H7 (cell line): ENCODE results near the gene BLVRA. TPM values are rescaled to one million over a fixed set of nuclear protein-coding genes. Genes with fewer than 3 reads are reported as not detected.
"Not testable (repeated sequence)": the region's sequence is repeated elsewhere in the genome, so short reads cannot be mapped to it uniquely, and the experiment has no call there.

ENCODE experiments used
- DNase-seq: peaks from one replicate; pipeline ENCODE4 v3.0.0; 2012
- H3K27me3 ChIP-seq: 2 replicates; pipeline ENCODE4 v1.6.0; 2011; ENCODE audit warnings: mild to moderate bottlenecking, low read length; ENCODE audit not compliant: control insufficient read depth, insufficient read depth
- H3K36me3 ChIP-seq: replicated peaks from 2 replicates; pipeline ENCODE4 v1.5.1; 2011; ENCODE audit warnings: low read length; ENCODE audit not compliant: control insufficient read depth, insufficient read depth
- H3K4me3 ChIP-seq: 2 replicates; pipeline ENCODE4 v1.5.1; 2011; ENCODE audit warnings: low read depth, mild to moderate bottlenecking, control low read depth, low read length, moderate library complexity; ENCODE audit not compliant: insufficient read depth
- total RNA-seq: library from RNA; depleted of rRNA; stranded (reverse); fragments of >200 nt; shearing (Covaris generic); gene quantifications from 2 replicates; pipeline ENCODE4 v1.2.3, GENCODE V29; 2014

Gene BLVRA
- total RNA-seq, 1 experiment from 2014 or later = 18.1 TPM

GRCh38 chr7:43790834-43791233, 32.4 kb downstream of the BLVRA start:
- no peak overlapping the region for H3K4me3 ChIP-seq
- no peaks in the 10 kb centered on the region for H3K27me3 ChIP-seq
- peaks cover 1% of the 10 kb centered on the region for H3K36me3 ChIP-seq
- no peak for DNase-seq

- no peaks in the 10 kb centered on the region for H3K27me3 ChIP-seq
- H3K4me3 ChIP-seq = no peak overlapping the region
- DNase-seq = no peak
- H3K36me3 ChIP-seq = peaks cover 1% of the 10 kb centered on the region
These were observed 33.2 kb downstream of the BLVRA start for GRCh38 chr7:43791665-43792064.

GRCh38 chr7:43792471-43793150, 34.1 kb downstream of the BLVRA start:
- peaks cover 1% of the 10 kb centered on the region for H3K36me3 ChIP-seq
- no peak overlapping the region for H3K4me3 ChIP-seq
- no peak for DNase-seq
- no peaks in the 10 kb centered on the region for H3K27me3 ChIP-seq

DNA sequence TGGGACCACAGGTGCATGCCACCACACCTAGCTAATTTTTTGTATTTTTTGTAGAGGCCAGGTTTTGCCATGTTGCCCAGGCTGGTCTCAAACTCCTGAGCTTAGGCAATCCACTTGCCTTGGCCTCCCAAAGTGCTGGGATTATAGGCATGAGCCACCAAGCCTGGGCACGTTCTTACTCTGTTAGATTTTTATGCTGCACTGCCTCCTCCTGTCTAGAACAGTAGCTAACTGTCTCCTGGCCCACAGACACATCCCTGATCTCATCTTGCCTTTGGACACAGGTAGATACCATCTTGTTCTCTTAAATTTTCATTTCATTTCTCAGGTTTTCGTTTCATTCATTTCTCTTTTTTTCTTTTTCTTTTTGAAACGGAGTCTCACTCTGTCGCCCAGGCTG, 41.1 kb downstream of the BLVRA start:
- Histone ChIP-seq H3K27me3 (no peaks in the 10 kb centered on the region), H3K4me3 (no peak overlapping the region), H3K36me3 (peaks cover 3% of the 10 kb centered on the region)
- DNase-seq = no peak

- no peak for DNase-seq
- H3K36me3 ChIP-seq = peaks cover 3% of the 10 kb centered on the region
- no peaks in the 10 kb centered on the region for H3K27me3 ChIP-seq
- H3K4me3 ChIP-seq = no peak overlapping the region
These were observed 45.4 kb downstream of the BLVRA start for GRCh38 chr7:43803865-43804264.

DNA sequence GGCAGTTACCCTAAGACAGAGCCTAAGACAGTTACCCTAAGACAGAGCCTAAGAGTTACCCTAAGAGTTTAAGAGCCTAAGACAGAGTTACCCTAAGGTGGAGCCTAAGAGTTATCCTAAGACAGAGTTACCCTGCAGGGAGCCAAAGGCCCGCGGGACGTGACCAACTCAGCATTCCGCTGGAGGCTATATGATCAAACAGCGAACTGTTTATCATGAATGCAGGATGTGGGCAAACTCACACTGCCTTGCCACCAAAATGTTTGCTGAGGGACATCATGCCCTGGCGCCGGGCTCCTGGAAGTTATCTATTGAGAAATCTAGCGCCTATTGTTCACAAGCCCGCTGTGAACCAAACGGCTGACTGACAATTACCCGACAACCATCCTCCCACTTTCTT, 49.9 kb downstream of the BLVRA start:
- peaks cover 3% of the 10 kb centered on the region for H3K36me3 ChIP-seq
- no peaks in the 10 kb centered on the region for H3K27me3 ChIP-seq
- no peak for DNase-seq

DNA sequence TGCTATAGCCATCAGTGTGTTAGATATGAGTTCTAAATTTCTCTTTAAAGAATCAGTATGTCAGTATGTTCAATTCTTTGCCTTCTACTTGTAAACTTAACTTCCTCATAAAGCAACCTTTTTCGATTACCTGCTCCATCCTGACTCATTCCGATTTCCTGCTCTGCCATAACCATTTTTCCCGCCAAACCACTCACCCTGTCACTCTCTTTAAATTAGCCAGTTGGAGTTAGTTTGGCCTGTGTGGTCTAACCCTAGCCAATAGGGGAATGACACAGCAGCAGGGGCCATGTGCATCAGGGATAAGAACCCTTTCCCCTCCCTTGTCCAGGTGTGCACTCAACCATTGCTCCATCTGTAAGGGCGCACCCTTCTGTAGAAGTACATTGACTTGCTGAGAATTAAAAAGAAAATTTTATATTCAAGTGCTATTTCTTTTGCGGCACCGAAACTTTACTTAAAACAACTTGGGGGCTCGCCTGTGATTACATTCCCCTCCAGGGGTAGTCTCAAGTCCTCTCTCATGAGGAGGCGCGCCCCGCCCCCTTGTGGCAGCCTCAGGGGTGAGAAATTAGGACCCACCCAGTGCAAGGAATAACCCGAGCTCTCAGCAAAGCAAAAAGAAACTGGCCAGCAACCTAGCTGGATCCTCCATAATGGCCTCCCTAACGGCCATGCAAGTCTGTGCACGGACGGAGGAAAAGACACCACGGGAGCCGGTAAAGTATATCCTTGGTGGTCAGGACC, 51.9 kb downstream of the BLVRA start:
- DNase-seq, H3K36me3 ChIP-seq, H3K27me3 ChIP-seq, H3K4me3 ChIP-seq: not testable (repeated sequence)

More for the DNA sequence above, 49.9 kb downstream of the BLVRA start:
- H3K4me3 ChIP-seq = no peak overlapping the region

DNA sequence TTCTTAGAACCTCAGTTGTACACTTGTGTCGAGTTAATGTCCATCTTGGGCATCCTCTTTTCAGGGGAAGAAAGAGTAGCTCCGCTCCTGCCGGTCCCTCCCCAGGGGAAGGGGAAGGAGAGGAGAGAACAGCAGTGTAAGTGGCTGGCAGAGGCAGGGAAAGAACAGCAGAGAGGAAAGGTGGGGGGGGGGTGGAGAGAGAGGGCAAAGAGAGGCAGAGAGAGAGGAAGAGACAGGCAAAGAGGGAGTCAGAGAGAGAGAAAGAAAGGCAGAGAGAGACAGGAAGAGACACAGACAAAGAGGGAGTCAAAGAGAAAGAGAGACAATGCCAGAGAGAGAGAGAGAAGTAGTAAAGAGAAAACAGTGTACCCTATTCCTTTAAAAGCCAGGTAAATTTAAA, 56.9 kb downstream of the BLVRA start:
- H3K36me3 ChIP-seq = no peaks in the 10 kb centered on the region
- H3K27me3 ChIP-seq = no peaks in the 10 kb centered on the region
- H3K4me3 ChIP-seq = peak overlapping the region; percentile 16; the same call in 1 of the 2 replicates
- no peak for DNase-seq

GRCh38 chr7:43816046-43816797, 57.7 kb downstream of the BLVRA start:
- DNase-seq, H3K4me3 ChIP-seq, H3K36me3 ChIP-seq, H3K27me3 ChIP-seq: not testable (repeated sequence)

DNA sequence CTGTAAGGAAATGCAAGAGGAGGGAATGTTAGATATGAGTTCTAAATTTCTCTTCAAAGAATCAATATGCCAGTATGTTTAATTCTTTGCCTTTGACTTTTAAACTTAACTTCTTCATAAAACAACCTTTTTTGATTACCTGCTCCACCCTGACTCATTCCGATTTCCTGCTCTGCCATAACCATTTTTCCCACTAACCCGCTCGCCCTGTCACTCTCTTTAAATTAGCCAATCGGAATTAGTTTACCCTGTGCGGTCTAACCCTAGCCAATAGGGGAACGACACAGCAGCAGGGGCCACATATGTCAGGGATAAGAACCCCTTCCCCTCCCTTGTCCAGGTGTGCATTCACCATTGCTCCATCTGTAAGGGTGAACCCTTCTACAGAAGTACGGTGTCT, 64.9 kb downstream of the BLVRA start:
- not testable (repeated sequence) for DNase-seq, H3K4me3 ChIP-seq, H3K27me3 ChIP-seq, H3K36me3 ChIP-seq

- H3K36me3 ChIP-seq = no peaks in the 10 kb centered on the region
- DNase-seq = no peak
- H3K4me3 ChIP-seq = no peak overlapping the region
- H3K27me3 ChIP-seq = no peaks in the 10 kb centered on the region
These were observed 65.5 kb downstream of the BLVRA start for GRCh38 chr7:43823941-43824340.

DNA sequence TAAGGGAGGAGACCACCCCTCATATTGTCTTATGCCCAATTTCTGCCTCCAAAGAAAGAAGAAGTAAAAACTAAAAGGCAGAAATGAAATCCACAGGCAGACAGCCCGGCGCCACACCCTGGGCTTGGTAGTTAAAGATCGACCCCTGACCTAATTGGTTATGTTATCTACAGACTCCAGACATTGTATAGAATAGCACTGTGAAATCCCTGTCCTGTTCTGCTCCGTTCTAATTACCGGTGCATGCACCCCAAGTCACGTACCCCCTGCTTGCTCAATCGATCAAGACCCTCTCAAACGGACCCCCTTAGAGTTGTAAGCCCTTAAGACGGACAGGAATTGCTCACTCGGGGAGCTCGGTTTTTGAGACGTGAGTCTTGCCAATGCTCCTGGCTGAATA, 66.0 kb downstream of the BLVRA start:
- H3K4me3 ChIP-seq, H3K36me3 ChIP-seq, DNase-seq, H3K27me3 ChIP-seq: not testable (repeated sequence)

DNA sequence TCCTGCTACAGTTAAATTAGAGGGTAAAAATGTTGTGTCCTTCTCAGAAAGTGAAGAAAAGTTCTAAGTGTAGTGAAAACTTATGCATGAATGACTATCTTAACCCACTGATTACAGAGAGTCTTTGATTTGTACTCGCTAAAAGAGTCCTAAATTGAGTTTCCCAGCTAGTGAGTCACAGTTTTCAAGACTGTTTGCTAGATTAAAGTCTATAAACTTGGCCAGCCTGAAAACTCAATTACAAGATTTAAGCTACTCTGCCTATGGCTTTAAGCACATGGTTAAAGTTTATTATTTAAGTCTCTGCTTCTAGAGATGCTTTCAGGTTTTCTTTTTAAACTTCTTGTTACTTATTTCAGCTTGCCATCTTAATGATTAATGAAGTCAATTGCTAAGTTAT, 66.5 kb downstream of the BLVRA start:
- DNase-seq = no peak
- H3K36me3 ChIP-seq = no peaks in the 10 kb centered on the region
- no peak overlapping the region for H3K4me3 ChIP-seq
- no peaks in the 10 kb centered on the region for H3K27me3 ChIP-seq

DNA sequence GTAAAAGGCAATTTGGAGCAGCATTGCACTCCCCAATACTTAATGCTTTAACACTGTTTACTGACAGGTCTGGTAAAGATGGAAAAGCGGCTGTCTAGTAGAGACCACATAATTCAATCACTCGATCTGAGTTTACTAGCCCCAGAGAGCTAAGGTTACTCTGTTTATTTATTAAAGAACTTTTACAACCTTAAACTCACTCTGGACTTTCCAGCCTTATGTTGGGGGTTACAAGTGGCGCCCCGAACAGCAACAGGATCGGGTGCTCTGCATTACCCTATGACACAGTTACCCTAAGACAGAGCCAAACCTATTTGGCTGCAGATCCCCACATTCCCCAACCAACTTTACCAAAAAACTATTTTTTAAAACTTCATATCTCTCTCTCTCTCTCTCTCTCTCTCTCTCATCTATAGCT, 66.9 kb downstream of the BLVRA start:
- DNase-seq = no peak
- H3K27me3 ChIP-seq = no peaks in the 10 kb centered on the region
- no peak overlapping the region for H3K4me3 ChIP-seq
- no peaks in the 10 kb centered on the region for H3K36me3 ChIP-seq

DNA sequence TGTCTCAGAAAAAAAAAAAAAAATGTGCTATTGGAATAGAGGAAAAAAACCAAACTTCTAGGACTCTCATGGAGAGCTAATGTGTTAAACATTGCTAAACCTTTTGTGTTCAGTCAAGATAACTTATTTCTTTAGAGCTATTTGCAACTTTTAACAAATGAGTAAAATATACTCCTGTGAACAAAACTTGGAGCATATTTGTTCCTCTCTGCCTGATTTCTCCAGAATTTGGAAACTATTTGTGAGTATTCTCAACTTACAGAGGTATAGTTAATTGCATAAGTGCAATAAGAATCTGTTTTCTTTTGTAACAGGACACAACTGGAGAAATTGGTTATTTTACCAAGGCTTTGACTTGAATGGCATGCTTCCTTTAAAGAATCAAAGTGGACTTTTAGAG, 72.4 kb downstream of the BLVRA start:
- H3K27me3 ChIP-seq, H3K36me3 ChIP-seq, H3K4me3 ChIP-seq, DNase-seq: not testable (repeated sequence)
